Measurements from ENCODE around the gene KLF8.
"Not testable (repeated sequence)": the region's sequence is repeated elsewhere in the genome, so short reads cannot be mapped to it uniquely, and the experiment has no call there.

The KLF8 gene

DNA sequence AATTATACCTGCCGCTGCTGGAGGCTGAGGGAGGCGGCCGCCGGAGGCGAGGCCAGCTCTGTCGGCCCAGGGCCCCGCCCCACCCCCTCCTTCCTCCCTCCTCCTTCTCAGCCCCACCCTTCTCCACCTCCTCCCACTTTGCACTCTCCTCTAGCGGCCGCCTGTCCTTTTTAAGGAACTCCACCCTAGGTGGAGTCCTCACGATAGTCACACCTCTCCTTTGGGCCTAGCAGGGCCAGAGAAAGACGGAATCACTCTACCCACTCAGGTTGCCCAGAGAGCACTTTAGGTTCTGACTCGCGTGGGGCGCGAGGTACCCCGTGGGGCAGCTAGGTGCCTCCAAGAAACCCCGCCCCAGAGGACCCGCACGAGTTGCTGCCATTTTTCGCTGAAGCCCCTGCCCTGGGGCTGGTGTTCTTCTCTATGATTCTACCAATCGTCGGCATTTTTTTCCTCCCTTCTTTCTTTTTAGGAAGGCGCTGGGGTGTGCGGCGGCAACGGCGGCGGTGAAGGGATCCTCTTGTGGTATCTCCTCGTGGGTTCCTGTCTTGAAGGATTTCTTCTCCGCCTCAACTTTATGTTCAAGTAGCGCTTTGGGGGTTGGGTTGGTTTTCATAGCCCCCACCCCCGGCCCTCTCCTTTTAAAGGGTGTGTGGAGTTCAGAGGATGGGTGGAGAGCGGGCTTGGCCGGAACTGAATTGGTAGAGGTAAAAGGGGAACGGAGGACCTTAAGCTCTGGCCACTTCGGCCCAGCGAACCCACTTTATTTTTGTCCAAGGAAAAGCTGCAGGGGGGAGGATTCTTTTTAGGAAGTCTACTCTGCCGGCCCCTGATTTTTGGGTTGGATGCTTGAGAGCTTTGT is at the start of gene KLF8:
TSS of gene KLF8 (plus strand) at position 136 of the 862 bp plus-strand sequence. CDS start 979 bp downstream, outside the sequence.
- DNase-seq: no peak

GRCh38 chrX:56206945-56207344 is 25.2 kb upstream of the KLF8 start:
- DNase-seq: not testable (repeated sequence)

GRCh38 chrX:56211701-56212100 is 20.5 kb upstream of the KLF8 start:
- no peak for DNase-seq

DNA sequence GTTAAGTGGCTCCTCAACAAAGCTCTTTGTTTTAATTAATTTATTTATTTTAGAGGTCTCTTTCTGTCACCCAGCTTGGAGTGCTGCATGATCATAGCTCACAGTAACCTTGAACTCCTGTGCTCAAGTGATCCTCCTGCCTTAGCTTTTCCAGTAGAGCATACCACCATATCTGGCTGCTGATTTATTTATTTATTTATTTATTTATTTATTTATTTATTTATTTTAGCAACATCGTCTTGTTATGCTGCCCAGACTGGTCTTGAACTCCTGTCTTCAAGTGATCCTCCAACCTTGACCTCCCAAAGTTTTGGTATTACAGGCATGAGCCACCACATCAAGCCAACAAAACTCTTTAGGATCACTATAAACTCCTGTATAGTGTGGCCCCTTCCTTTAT is 15.8 kb upstream of the KLF8 start:
- DNase-seq: no peak

GRCh38 chrX:56219700-56220099 is 12.5 kb upstream of the KLF8 start:
- DNase-seq: no peak

DNA sequence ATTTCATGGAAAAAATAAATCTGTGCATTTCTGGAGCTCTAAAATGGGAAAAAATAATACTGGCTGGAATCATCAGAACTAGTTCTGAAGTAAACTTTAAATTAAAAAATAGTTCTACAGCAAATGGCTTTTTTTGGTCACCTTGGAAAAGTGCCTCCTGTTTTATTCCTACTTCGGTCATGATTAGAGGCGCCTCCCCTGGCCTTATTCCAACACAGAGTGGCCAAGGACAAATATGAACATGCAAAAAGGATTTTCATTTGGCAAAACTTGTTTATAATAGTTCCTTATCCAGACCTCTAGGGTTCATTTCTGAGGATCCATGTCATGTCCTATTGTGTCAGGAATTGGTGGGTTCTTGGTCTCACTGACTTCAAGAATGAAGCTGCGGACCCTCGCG is 11.1 kb upstream of the KLF8 start:
- no peak for DNase-seq

DNA sequence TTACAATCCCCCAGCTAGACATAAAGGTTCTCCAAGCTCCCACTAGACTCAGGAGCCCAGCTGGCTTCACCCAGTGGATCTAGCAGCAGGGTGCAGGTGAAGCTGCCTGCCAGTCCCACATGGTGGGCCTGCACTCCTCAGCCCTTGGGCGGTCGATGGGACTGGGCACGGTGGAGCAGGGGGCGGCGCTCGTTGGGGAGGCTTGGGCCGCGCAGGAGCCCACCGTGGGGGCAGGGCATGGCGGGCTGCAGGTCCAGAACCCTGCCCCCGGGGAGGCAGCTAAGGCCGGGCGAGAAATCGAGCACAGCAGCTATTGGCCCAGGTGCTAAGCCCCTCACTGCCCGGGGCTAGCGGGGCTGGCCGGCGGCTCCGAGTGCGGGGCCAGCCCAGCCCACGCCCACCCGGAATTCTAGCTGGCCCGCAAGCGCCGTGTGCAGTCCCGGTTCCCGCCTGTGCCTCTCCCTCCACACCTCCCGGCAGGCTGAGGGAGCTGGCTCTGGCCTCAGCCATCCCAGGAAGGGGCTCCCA is 9.6 kb upstream of the KLF8 start:
- DNase-seq: no peak

DNA sequence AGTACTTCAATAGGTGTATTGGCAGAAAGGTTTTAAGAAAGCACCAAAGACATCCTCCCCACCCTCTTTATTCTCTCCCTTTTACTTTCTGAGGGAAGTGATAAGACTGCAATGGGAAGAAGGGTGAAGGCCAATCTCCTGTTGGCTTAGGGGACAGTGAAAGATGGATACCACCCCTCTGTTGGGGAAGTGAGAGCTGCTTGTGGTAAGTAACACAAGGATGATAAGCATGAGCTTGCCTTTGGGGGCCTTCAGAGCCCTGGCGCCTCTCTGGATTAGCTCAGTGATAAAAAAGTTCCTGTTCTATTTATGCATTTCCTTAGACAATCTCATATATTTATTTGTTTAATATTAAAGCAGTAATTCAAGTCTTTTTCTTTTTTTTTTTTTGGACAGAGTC is 5.2 kb upstream of the KLF8 start:
- no peak for DNase-seq

GRCh38 chrX:56228914-56229313 is 3.2 kb upstream of the KLF8 start:
- no peak for DNase-seq

- no peak for DNase-seq
Measured at GRCh38 chrX:56231537-56232090, 542 bp upstream of the KLF8 start.

GRCh38 chrX:56233100-56233499 is 944 bp downstream of the KLF8 start:
- no peak for DNase-seq

DNA sequence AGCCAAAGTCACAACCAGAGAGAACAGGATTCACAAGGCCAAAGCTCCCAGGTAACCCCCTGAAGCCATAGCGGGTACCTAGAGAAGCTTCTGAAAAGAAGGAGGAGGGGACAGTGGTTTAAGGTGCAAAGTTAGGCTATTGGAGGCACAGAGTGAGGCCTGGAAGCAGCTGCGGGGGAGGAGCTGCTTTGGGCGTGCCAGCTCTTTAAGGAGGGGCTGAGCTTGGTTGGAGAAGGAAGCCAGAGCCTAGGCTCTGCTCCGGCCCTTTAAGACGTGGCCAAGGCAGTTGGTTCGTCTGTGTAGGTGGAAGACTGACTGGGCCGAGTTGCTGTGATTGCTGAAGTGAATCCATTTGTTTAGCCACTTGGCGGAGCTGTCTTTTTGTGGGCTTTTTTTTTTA is 1.5 kb downstream of the KLF8 start:
- DNase-seq: no peak

DNA sequence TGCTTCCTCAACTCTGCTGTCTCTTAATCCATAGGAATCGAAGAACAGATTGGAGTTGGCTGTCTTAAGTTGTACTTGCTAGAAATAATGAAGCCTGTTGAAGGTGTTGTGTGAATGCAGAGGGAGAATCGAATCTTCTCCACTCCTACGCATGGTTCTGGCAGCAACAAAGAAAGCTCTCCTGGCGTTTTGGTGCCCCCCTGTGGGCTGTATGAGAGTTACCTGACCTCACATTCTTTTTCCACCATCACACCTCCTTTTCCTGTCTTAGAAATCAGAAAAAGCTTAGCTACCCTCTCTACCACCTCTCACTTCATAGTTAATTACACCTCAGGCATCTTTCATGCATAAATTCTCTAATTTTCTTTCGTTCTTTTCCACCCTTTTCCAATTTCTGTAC is 16.3 kb downstream of the KLF8 start:
- no peak for DNase-seq

DNA sequence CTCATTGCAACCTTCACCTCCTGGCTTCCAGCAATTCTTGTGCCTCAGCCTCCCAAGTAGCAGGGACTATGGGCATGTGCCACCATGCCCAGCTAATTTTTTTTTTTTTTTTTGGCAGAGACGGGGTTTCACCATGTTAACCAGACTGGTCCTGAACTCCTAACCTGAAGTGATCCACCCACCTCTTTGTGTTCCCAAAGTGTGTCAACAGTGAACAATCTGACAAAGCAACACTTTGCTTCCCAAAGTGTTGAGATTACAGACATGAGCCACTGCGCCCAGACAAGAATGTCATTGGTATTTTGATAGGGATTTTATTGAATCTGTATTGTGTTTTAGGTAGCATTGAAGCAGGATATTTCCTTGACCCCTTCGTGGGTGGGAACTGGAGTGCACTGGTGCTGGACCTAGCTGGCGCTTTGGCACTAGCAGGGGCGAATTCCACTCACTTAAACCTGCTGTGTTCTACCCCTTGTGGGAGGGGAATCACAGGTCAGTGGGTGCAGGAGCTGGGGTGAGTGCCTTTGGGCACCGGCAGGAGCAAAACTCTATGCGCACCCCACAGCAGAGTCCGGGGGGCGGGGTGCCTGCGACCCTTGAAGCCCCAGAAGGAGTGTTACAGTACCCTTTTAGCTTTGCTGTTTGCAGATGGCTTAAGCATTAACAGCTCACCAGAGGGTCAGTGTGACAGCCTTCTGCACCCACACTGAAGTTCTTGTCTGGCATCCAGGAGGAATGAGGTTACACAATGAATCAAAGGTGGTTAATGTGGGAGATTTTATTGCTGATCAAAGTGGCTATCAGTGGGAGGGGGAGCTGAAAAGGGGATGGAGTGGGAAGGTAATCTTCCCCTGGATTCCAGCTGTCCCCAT is 21.9 kb downstream of the KLF8 start:
- no peak for DNase-seq

DNA sequence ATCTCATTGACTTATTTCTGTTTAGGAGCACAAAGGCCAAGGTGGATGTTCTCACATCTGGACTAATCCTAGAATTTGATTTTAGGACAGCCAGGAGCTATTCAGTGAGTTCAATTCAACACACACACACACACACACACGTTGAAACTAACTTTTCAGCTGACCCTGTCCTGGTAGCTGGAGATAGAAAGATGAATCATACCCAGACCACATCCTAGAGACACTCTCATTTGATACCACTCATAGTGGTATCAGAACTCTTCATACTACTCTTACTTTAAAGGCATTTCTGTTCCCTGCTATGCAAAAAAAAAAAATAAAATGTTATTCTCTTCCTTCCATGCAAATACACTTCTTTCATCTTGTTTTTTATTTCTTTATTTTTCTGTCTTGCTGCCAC is 36.7 kb downstream of the KLF8 start:
- no peak for DNase-seq

GRCh38 chrX:56278692-56279091 is 46.5 kb downstream of the KLF8 start:
- no peak for DNase-seq

DNA sequence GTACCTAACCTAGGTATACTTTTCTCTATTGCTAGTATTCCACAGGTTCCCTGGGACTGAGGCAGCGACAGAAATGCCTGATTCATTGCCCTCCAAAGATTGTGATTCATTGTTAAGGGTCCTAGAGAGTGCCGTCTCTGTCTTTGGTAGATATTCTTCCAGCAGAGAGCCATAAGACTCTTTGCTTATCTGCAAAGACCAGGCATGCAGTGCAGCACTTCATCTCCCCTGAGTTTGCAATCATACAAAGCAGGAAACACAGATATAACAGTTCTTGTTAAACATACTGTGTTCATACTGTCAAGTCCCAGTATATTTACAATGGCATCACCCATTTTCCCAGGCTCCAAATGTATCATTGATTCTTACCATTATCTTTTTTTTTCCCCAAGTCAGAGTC is 47.7 kb downstream of the KLF8 start:
- DNase-seq: no peak

DNA sequence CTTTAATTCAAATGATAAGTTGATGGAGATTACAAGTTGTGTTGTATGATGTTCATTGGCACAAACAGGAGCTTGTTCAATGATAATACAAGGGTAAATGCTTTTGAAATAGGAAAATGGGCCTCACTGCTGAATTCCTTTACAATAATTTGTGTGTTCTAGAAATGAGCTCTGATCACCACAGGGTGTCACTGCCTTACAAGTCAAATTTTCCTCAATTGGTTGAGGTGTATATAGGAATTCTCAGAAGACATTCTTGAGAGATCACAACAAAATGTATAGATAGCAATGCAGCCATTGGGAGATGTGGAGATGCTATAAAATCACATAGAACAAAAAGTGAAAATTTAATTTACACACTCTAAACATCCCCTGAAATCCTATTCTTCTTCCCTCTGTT is 49.6 kb downstream of the KLF8 start:
- no peak for DNase-seq

- DNase-seq: no peak
Measured at GRCh38 chrX:56284269-56284668, 52.1 kb downstream of the KLF8 start.

- DNase-seq: no peak
Measured at GRCh38 chrX:56288608-56289007, 56.5 kb downstream of the KLF8 start.

DNA sequence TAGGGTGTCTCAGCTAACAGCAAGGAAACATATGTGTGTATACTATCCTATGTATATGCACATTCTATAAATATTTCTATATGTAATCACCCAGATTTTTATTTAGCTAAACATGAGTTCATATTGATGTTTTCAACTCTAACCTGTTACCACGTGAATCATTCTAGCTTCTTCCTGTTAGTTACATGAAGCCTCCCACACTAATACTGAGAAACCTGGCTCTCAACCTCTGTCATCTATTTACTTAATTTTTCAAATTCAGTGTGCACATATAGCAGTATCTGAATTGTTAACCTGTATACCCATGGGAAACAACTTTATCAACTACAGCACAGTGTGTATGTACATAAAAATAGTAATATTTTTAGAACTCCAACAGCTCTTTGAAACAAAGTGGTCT is 57.3 kb downstream of the KLF8 start:
- no peak for DNase-seq

DNA sequence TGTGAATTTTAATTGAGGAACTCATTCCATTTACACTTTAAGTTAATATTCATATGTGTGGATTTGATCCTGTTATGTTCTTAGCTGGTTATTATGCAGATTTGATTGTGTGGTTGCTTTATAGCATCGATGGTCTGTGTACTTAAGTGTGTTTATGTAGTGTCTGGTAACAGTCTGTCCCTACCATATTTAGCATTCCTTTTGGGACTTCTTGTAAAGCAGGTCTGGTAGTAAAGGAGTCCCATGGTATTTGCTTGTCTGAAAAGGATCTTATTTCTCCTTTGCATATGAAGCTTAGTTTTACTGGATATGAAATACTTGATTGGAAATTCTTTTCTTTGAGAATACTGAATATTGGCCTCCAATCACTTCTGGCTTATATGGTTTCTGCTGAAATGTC is 76.6 kb downstream of the KLF8 start:
- no peak for DNase-seq

- DNase-seq: no peak
Measured at GRCh38 chrX:56309881-56310280, 77.7 kb downstream of the KLF8 start.

DNA sequence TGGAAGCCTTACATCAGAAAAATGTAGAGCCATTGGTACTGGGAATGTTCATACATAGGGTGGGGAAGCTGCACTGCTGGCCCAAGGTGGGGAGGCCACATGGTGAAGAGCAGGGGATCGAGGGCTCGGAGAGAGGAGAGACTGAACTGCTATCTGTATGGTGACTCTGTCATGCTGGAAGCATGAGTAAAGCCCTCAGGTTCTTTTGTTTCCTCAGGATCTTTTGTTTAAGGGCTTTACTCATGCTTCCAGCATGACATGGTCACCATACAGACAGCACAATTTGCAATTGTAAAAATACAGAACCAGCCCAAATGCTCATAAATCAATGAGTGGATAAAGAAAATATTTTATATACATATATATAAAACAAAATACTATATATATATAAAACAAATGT is 78.4 kb downstream of the KLF8 start:
- no peak for DNase-seq

Data from NCI-H1417 treated with DMSO at 0.1 percent for 48 hours (cell line).